Smooth muscle cell (in vitro differentiated cells): Measurements from ENCODE around the gene PPP2CA. TPM values are rescaled to one million over a fixed set of nuclear protein-coding genes. Genes with fewer than 3 reads are reported as not detected.

ENCODE experiments used
- DNase-seq: peaks from one replicate; lab custom pipeline; 2025; ENCODE audit not compliant: unreplicated experiment; lab: John Stamatoyannopoulos, UW
- H2AFZ ChIP-seq: fragments of 200-600 bp; sonication (generic); 2 replicates; pipeline ENCODE4 v1.6.0; 2016; ENCODE audit warnings: antibody characterized with exemption, low read depth, mild to moderate bottlenecking
- H3F3A ChIP-seq: fragments of 200-600 bp; sonication (generic); 2 replicates; pipeline ENCODE4 v1.6.0; 2017; ENCODE audit warnings: antibody characterized with exemption, low read depth
- H3K27ac ChIP-seq: fragments of 200-600 bp; sonication (generic); 2 replicates; pipeline ENCODE4 v1.5.1; 2016; ENCODE audit warnings: low read depth, mild to moderate bottlenecking
- H3K27me3 ChIP-seq: fragments of 200-600 bp; sonication (generic); 2 replicates; pipeline ENCODE4 v1.6.1; 2016; ENCODE audit warnings: low read depth, mild to moderate bottlenecking
- H3K36me3 ChIP-seq: fragments of 200-600 bp; sonication (generic); 2 replicates; pipeline ENCODE4 v1.5.1; 2016; ENCODE audit warnings: low read depth
- H3K4me1 ChIP-seq: fragments of 200-600 bp; sonication (generic); 2 replicates; pipeline ENCODE4 v1.5.1; 2016; ENCODE audit warnings: low read depth
- H3K4me2 ChIP-seq: fragments of 200-600 bp; sonication (generic); 2 replicates; pipeline ENCODE4 v1.6.0; 2016; ENCODE audit warnings: mild to moderate bottlenecking
- H3K4me3 ChIP-seq: fragments of 200-600 bp; sonication (generic); 2 replicates; pipeline ENCODE4 v1.5.1; 2016; ENCODE audit warnings: mild to moderate bottlenecking
- H3K79me2 ChIP-seq: fragments of 200-600 bp; sonication (generic); 2 replicates; pipeline ENCODE4 v1.6.0; 2016; ENCODE audit warnings: low read depth, mild to moderate bottlenecking
- H3K9ac ChIP-seq: fragments of 200-600 bp; sonication (generic); 2 replicates; pipeline ENCODE4 v1.6.0; 2016; ENCODE audit warnings: low read depth
- H3K9me3 ChIP-seq: fragments of 200-600 bp; sonication (generic); replicated peaks from 2 replicates; pipeline ENCODE4 v1.5.1; 2016; ENCODE audit warnings: low read depth
- H4K20me1 ChIP-seq: fragments of 200-600 bp; sonication (generic); 2 replicates; pipeline ENCODE4 v1.6.0; 2016; ENCODE audit warnings: low read depth
- CTCF ChIP-seq: fragments of 200-600 bp; sonication (generic); IDR thresholded peaks from 2 replicates; pipeline ENCODE4 v1.5.1; 2017; ENCODE audit warnings: borderline replicate concordance, mild to moderate bottlenecking, antibody characterized with exemption; ENCODE audit not compliant: insufficient read depth, poor library complexity, severe bottlenecking
- WGBS: methylation state at CpG from one replicate; pipeline ENCODE4 v1.1.7; 2016; ENCODE audit warnings: low lambda C conversion rate; 5-methylcytosine and 5-hydroxymethylcytosine counted together
- polyA plus RNA-seq: library from polyadenylated mRNA; unstranded; fragments of >200 nt; fragmentation: Nextera tagmentation; extraction: Ambion mirVana; gene quantifications from 2 replicates; pipeline ENCODE4 v1.2.1, GENCODE V29; 2016
- total RNA-seq: library from RNA; depleted of rRNA; stranded (reverse); fragments of >200 nt; gene quantifications from 2 replicates; pipeline ENCODE4 v1.2.3, GENCODE V29; 2014

Gene PPP2CA
- total and polyA plus RNA-seq, 2 experiments from 2014 or later: 82.4 to 243 TPM

DNA sequence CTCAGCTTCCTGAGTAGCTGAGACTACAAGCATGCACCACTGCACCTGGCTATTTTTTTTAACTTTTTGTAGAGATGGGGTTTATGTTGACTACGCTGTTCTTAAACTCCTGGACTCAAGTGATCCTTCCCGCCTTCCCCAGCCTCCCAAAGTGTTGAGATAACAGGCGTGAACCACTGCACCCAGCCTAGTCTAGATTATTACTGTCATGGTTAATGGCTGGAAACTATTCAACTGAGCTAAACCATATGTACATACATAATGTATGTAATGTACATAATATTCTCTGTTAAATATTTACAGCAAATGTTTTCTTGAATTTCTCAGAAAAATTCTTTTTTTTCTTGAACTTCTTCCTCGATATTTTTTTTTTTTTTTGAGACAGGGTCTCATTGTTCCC lies 21.3 kb downstream of the PPP2CA start:
- H3K4me2 ChIP-seq: no peak overlapping the region
- peaks cover 100% of the 10 kb centered on the region for H4K20me1 ChIP-seq
- peaks cover 20% of the 10 kb centered on the region for H3K36me3 ChIP-seq
- DNase-seq: no peak
- no peaks in the 10 kb centered on the region for H3K27me3 ChIP-seq
- H3K9me3 ChIP-seq: no peaks in the 10 kb centered on the region
- H3K27ac ChIP-seq: no peak overlapping the region
- H3K9ac ChIP-seq: no peak overlapping the region
- 93% methylated on average over 4 of the region's 4 CpGs for WGBS
- H2AFZ ChIP-seq: no peak overlapping the region
- H3F3A ChIP-seq: peaks cover 4% of the 10 kb centered on the region
- no peak overlapping the region for H3K4me3 ChIP-seq
- TF ChIP-seq CTCF: no peak
- peaks cover 83% of the 10 kb centered on the region for H3K79me2 ChIP-seq
- no peaks in the 10 kb centered on the region for H3K4me1 ChIP-seq

DNA sequence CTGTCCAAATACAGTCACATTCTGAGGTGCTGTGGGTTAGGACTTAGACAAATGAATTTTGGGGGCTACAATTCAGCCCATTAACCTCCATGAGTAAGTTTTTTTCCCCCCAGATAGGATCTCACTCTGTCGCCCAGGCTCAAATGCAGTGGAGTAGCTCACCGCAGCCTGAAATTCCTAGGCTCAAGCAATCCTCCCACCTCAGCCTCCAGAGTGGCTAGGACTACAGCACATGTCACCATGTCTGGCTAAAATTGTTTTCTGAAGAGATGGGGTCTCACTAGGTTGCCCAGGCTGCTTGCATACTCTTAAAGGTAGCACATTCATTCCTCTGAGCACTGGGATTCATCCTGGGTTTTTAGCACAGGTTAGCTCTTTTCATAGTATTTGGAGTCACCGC lies 22.2 kb downstream of the PPP2CA start:
- Histone ChIP-seq H3K4me1 (no peaks in the 10 kb centered on the region), H2AFZ (no peak overlapping the region), H3K9me3 (no peaks in the 10 kb centered on the region), H3F3A (peaks cover 4% of the 10 kb centered on the region), H3K9ac (no peak overlapping the region), H3K4me3 (no peak overlapping the region), H4K20me1 (peaks cover 100% of the 10 kb centered on the region), H3K4me2 (no peak overlapping the region), H3K27ac (no peak overlapping the region), H3K27me3 (no peaks in the 10 kb centered on the region), H3K79me2 (peaks cover 79% of the 10 kb centered on the region), H3K36me3 (peaks cover 28% of the 10 kb centered on the region)
- TF ChIP-seq CTCF: no peak
- no peak for DNase-seq
- WGBS: 97% methylated on average over 3 of the region's 3 CpGs

- Histone ChIP-seq H3F3A (peaks cover 10% of the 10 kb centered on the region), H3K79me2 (peaks cover 14% of the 10 kb centered on the region), H3K4me2 (no peak overlapping the region), H2AFZ (no peak overlapping the region), H3K4me1 (no peaks in the 10 kb centered on the region), H4K20me1 (peaks cover 85% of the 10 kb centered on the region), H3K27ac (no peak overlapping the region), H3K9ac (no peak overlapping the region), H3K4me3 (no peak overlapping the region), H3K9me3 (no peaks in the 10 kb centered on the region), H3K36me3 (peaks cover 36% of the 10 kb centered on the region), H3K27me3 (no peaks in the 10 kb centered on the region)
- no peak for TF ChIP-seq CTCF
- 77% methylated on average over 5 of the region's 5 CpGs for WGBS
- DNase-seq: no peak
These were observed 30.2 kb downstream of the PPP2CA start for GRCh38 chr5:134195666-134196065.

- WGBS: 99% methylated on average over 3 of the region's 3 CpGs
- Histone ChIP-seq H3K4me1 (no peaks in the 10 kb centered on the region), H2AFZ (no peak overlapping the region), H3K27me3 (no peaks in the 10 kb centered on the region), H3K79me2 (no peaks in the 10 kb centered on the region), H3K9ac (no peak overlapping the region), H3K4me2 (no peak overlapping the region), H3K36me3 (no peaks in the 10 kb centered on the region), H3F3A (peaks cover 6% of the 10 kb centered on the region), H3K4me3 (no peak overlapping the region), H3K27ac (no peak overlapping the region), H4K20me1 (peaks cover 31% of the 10 kb centered on the region), H3K9me3 (no peaks in the 10 kb centered on the region)
- no peak for TF ChIP-seq CTCF
- no peak for DNase-seq
These were observed 36.8 kb downstream of the PPP2CA start for GRCh38 chr5:134189031-134189430.
